ENCODE results near the gene TRIM24.
"Not testable (repeated sequence)": the region's sequence is repeated elsewhere in the genome, so short reads cannot be mapped to it uniquely, and the experiment has no call there.

The TRIM24 gene
- 40.3 reads per million, percentile 63 among the genes with 10 or more reads in this experiment for total RNA-seq

GRCh38 chr7:138460176-138460648 lies at the start of gene TRIM24:
Gene TRIM24, plus strand, starts transcription at chr7:138460259. Its CDS starts 290 bp downstream, at chr7:138460549.
- peak; percentile 93 for DNase-seq

- DNase-seq = not testable (repeated sequence)
Measured at GRCh38 chr7:138412077-138412476, 48.0 kb upstream of the TRIM24 start.

- not testable (repeated sequence) for DNase-seq
Measured at GRCh38 chr7:138412921-138413320, 47.1 kb upstream of the TRIM24 start.

GRCh38 chr7:138417078-138417700 lies 42.9 kb upstream of the TRIM24 start:
- DNase-seq = no peak

- no peak for DNase-seq
Measured at GRCh38 chr7:138417764-138418163, 42.3 kb upstream of the TRIM24 start.

GRCh38 chr7:138418403-138418802 lies 41.7 kb upstream of the TRIM24 start:
- DNase-seq = not testable (repeated sequence)

- DNase-seq = no peak
Measured at GRCh38 chr7:138425026-138425425, 35.0 kb upstream of the TRIM24 start.

- no peak for DNase-seq
Measured at GRCh38 chr7:138429577-138430250, 30.3 kb upstream of the TRIM24 start.

- DNase-seq = no peak
Measured at GRCh38 chr7:138431517-138431916, 28.5 kb upstream of the TRIM24 start.

GRCh38 chr7:138433583-138434443 lies 26.2 kb upstream of the TRIM24 start:
- no peak for DNase-seq

- no peak for DNase-seq
Measured at GRCh38 chr7:138434597-138435019, 25.5 kb upstream of the TRIM24 start.

GRCh38 chr7:138435231-138435919 lies 24.7 kb upstream of the TRIM24 start:
- DNase-seq = no peak

GRCh38 chr7:138436388-138436787 lies 23.7 kb upstream of the TRIM24 start:
- DNase-seq = no peak

- no peak for DNase-seq
Measured at GRCh38 chr7:138440460-138440859, 19.6 kb upstream of the TRIM24 start.

GRCh38 chr7:138442822-138443221 lies 17.2 kb upstream of the TRIM24 start:
- no peak for DNase-seq

- peak; percentile 12 for DNase-seq
Measured at GRCh38 chr7:138449580-138449979, 10.5 kb upstream of the TRIM24 start.

GRCh38 chr7:138455609-138456008 lies 4.5 kb upstream of the TRIM24 start:
- DNase-seq = no peak

- no peak for DNase-seq
Measured at GRCh38 chr7:138456220-138456619, 3.8 kb upstream of the TRIM24 start.

- no peak for DNase-seq
Measured at GRCh38 chr7:138458576-138459412, 1.3 kb upstream of the TRIM24 start.

- DNase-seq = peak; percentile 96
Measured at GRCh38 chr7:138459413-138460175, 465 bp upstream of the TRIM24 start.

All from effector CD4-positive, alpha-beta T cell (primary cell).